CD4-positive, alpha-beta T cell (primary cell): Measurements from ENCODE around the gene SUGP1. TPM values are rescaled to one million over a fixed set of nuclear protein-coding genes. Genes with fewer than 3 reads are reported as not detected.

Experiments
- ATAC-seq: fragments of 200-7000 bp; cut with Tn5 transposase; one replicate; pipeline ENCODE4 v1.10.0; 2022; ENCODE audit warnings: mild to moderate bottlenecking; ENCODE audit not compliant: poor library complexity
- CTCF ChIA-PET: fragments of 350-600 bp; sonication (Branson Sonifier 250); formaldehyde crosslinking; loops from one replicate; lab custom pipeline; 2021; ENCODE audit warnings: antibody characterized with exemption, inconsistent platforms; lab: Charles Lee
- POLR2A ChIA-PET: fragments of 350-600 bp; sonication (Branson Sonifier 250); formaldehyde crosslinking; loops from one replicate; lab custom pipeline; 2021; ENCODE audit warnings: antibody characterized with exemption, inconsistent platforms; lab: Charles Lee
- DNase-seq, 14 experiments: peaks; one replicate each; pipeline ENCODE4 v3.0.0-alpha.2; 2013 to 2020; ENCODE audit warnings: mixed read lengths in 2 of 14
- H3K27ac ChIP-seq, 2 donors: one replicate each; pipeline versions ENCODE4 v1.5.1 to v1.7.0; 2013; ENCODE audit warnings: low read length in 2 of 2, low read depth in 1 of 2, mild to moderate bottlenecking in 1 of 2
- H3K27me3 ChIP-seq, 2 experiments: 1 replicate in 1 of 2; 2 replicates in 1 of 2; pipeline versions ENCODE4 v1.6.1 to v1.7.0; 2013; ENCODE audit warnings: low read length in 2 of 2, control low read depth in 1 of 2, mild to moderate bottlenecking in 1 of 2, moderate library complexity in 1 of 2; ENCODE audit not compliant: insufficient read depth in 2 of 2, control insufficient read depth in 1 of 2
- H3K36me3 ChIP-seq: one replicate; pipeline ENCODE4 v1.6.1; 2013; ENCODE audit warnings: low read length, control low read depth; ENCODE audit not compliant: insufficient read depth
- H3K4me1 ChIP-seq: one replicate; pipeline ENCODE4 v1.6.1; 2013; ENCODE audit warnings: low read length, control low read depth; ENCODE audit not compliant: insufficient read depth
- H3K4me3 ChIP-seq: one replicate; pipeline ENCODE4 v1.5.1; 2013; ENCODE audit warnings: mild to moderate bottlenecking, low read length, moderate library complexity
- H3K9me3 ChIP-seq, 2 experiments: 1 replicate in 1 of 2; 2 replicates in 1 of 2; pipeline versions ENCODE4 v1.6.1 to v1.7.0; 2013; ENCODE audit warnings: low read length in 2 of 2, mild to moderate bottlenecking in 2 of 2, control low read depth in 1 of 2, moderate library complexity in 1 of 2; ENCODE audit not compliant: control insufficient read depth in 1 of 2, insufficient read depth in 1 of 2
- H3K27ac Mint-ChIP-seq: one replicate; pipeline ENCODE4 v1.8.0; 2020; ENCODE audit warnings: mixed read lengths
- H3K27me3 Mint-ChIP-seq: one replicate; pipeline ENCODE4 v1.8.0; 2021; ENCODE audit warnings: mixed read lengths
- H3K36me3 Mint-ChIP-seq: one replicate; pipeline ENCODE4 v1.8.0; 2021; ENCODE audit warnings: low read depth, mixed read lengths
- H3K4me1 Mint-ChIP-seq: one replicate; pipeline ENCODE4 v1.8.0; 2021; ENCODE audit warnings: low read depth, mixed read lengths
- H3K4me3 Mint-ChIP-seq: one replicate; pipeline ENCODE4 v1.8.0; 2020; ENCODE audit warnings: mild to moderate bottlenecking, mixed read lengths
- H3K9me3 Mint-ChIP-seq: one replicate; pipeline ENCODE4 v1.8.0; 2020; ENCODE audit warnings: mixed read lengths
- intact Hi-C, 2 experiments: fragments of 100-400 bp; cut with DNase I in 1 of 2; cut with micrococcal nuclease in 1 of 2; formaldehyde crosslinking; loops; one replicate each; pipeline versions ENCODE4 v1.15.1 to v1.9.0; 2023 to 2025; cut with DNase I, micrococcal nuclease
- total RNA-seq, 174 experiments: library from RNA in 2 of 174; stranded (reverse) in 2 of 174; gene quantifications; one replicate each; pipeline ENCODE4 v1.2.3 and lab custom pipeline; 2021 to 2026
- TF ChIP-seq, protein P1 (sequence below): fragments of 200-600 bp; IDR thresholded peaks from one replicate; pipeline ENCODE4 v1.8.0; 2022; ENCODE audit warnings: antibody characterized with exemption, mild to moderate bottlenecking

The SUGP1 gene
- total RNA-seq, 2 experiments from 2014 or later, result 49.7 to 56.0 TPM

DNA sequence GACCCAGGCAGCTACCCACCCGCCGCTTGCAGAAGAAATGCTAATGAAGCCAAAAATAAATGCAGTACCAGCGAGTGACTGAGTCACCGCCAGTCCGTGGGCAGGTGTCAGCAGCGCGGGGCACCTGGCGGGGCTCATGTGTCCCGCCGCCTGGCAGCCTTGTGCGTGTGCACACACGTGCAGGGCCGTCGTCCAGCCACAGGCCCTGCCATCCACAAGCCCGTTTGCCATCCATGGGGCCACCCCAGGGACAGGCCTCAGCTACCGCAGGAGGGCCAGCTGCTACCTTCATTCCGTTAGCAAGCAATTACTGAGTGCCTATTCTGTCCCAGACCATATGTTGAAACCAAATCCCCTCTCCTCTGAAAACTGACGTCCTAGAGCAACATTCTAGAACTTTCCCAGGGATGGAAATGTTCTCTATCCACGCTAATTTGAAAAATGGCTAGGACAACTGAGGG, 88.0 kb downstream of the SUGP1 start:
- intact Hi-C loops, result no loop called here
- Mint-ChIP-seq H3K4me1 (no peaks in the 10 kb centered on the region), H3K4me3 (no peak overlapping the region), H3K27me3 (peaks cover 13% of the 10 kb centered on the region), H3K9me3 (peaks cover 3% of the 10 kb centered on the region), H3K36me3 (no peaks in the 10 kb centered on the region), H3K27ac (no peak overlapping the region)
- no peak for ATAC-seq
- ChIA-PET CTCF (no interaction called here), POLR2A (no interaction called here)
- H3K27ac ChIP-seq, result no peak overlapping the region
- H3K4me1 ChIP-seq, result no peaks in the 10 kb centered on the region
- TF ChIP-seq, protein P1, sequence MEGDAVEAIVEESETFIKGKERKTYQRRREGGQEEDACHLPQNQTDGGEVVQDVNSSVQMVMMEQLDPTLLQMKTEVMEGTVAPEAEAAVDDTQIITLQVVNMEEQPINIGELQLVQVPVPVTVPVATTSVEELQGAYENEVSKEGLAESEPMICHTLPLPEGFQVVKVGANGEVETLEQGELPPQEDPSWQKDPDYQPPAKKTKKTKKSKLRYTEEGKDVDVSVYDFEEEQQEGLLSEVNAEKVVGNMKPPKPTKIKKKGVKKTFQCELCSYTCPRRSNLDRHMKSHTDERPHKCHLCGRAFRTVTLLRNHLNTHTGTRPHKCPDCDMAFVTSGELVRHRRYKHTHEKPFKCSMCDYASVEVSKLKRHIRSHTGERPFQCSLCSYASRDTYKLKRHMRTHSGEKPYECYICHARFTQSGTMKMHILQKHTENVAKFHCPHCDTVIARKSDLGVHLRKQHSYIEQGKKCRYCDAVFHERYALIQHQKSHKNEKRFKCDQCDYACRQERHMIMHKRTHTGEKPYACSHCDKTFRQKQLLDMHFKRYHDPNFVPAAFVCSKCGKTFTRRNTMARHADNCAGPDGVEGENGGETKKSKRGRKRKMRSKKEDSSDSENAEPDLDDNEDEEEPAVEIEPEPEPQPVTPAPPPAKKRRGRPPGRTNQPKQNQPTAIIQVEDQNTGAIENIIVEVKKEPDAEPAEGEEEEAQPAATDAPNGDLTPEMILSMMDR, result no peak
- H3K36me3 ChIP-seq, result no peaks in the 10 kb centered on the region
- no peak for DNase-seq
- H3K9me3 ChIP-seq, result peaks cover 14 to 24% of the 10 kb centered on the region in 2 experiments
- H3K4me3 ChIP-seq, result no peak overlapping the region
- H3K27me3 ChIP-seq, result peaks cover 0 to 2% of the 10 kb centered on the region in 2 experiments

DNA sequence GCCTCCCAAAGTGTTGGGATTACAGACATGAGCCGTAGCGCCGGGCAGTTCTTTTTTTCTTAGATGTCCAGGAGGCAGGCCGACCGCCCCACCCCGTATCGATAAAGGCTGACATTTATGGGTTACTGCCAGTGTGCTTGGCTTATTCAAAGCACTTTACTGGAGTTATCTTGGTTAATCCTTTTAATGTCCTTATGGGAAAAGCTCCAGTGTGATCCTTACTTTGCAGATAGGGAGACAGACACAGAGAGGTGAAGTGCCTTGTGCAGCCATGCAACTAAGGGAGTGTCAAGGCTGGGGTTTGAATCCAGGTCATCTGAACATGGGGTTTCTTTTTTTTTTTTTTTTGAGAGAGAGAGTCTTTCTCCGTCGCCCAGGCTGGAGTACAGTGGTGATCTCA, 89.3 kb downstream of the SUGP1 start:
- intact Hi-C loops, result no loop called here
- no peak overlapping the region for H3K27ac ChIP-seq
- Mint-ChIP-seq H3K4me1 (no peaks in the 10 kb centered on the region), H3K9me3 (peaks cover under 1% of the 10 kb centered on the region), H3K36me3 (no peaks in the 10 kb centered on the region), H3K27ac (no peak overlapping the region), H3K27me3 (peaks cover 13% of the 10 kb centered on the region), H3K4me3 (no peak overlapping the region)
- ATAC-seq (no peak), DNase-seq (no peak)
- ChIA-PET CTCF (interaction anchor here (0.7 kb wide), 1 partner anchor 142 kb away, joined by 4 read pairs; no protein-coding TSS in a partner anchor), POLR2A (no interaction called here)
- peaks cover 18 to 20% of the 10 kb centered on the region in 2 experiments for H3K9me3 ChIP-seq
- peaks cover 0 to 3% of the 10 kb centered on the region in 2 experiments for H3K27me3 ChIP-seq
- no peaks in the 10 kb centered on the region for H3K36me3 ChIP-seq
- no peaks in the 10 kb centered on the region for H3K4me1 ChIP-seq
- H3K4me3 ChIP-seq, result no peak overlapping the region
- TF ChIP-seq, protein P1, result no peak

DNA sequence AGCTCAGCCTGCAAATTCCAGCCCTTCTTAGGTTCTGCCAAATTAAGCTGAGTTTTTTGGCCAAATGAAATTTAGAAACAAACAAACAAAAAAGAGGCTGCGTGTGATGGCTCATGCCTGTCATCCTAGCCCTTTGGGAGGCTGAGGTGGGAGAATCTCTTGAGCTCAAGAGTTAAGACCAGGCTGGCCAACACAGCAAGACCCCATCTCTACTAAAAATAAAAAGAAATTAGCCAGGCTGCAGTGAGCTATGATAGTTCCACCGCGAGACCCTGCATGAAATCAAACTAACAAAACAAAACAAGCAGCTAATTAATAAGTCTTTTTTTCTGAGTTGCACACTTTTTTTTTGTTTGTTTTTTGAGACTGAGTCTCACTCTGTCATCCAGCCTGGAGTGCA, 90.6 kb downstream of the SUGP1 start:
- H3K4me1 ChIP-seq, result peaks cover 8% of the 10 kb centered on the region
- Mint-ChIP-seq H3K4me1 (no peaks in the 10 kb centered on the region), H3K27ac (no peak overlapping the region), H3K36me3 (no peaks in the 10 kb centered on the region), H3K9me3 (no peaks in the 10 kb centered on the region), H3K4me3 (no peak overlapping the region), H3K27me3 (peaks cover 19% of the 10 kb centered on the region)
- no peak overlapping the region for H3K4me3 ChIP-seq
- intact Hi-C loops, result no loop called here
- no peaks in the 10 kb centered on the region for H3K36me3 ChIP-seq
- H3K27ac ChIP-seq, result no peak overlapping the region
- ChIA-PET POLR2A (no interaction called here), CTCF (no interaction called here)
- H3K9me3 ChIP-seq, result peaks cover 6 to 14% of the 10 kb centered on the region in 2 experiments
- DNase-seq (no peak), ATAC-seq (no peak)
- TF ChIP-seq, protein P1, result no peak
- H3K27me3 ChIP-seq, result peaks cover 0 to 7% of the 10 kb centered on the region in 2 experiments
